Activated T-helper 1 cell treated with Interleukin-2 at 50 U/mL for 16 hours (primary cell): ENCODE data around the gene PPP1R15B.

Experiments used
- DNase-seq: peaks from one replicate; pipeline ENCODE4 v3.0.0-alpha.2; 2020; ENCODE audit warnings: low read depth

Gene PPP1R15B

DNA sequence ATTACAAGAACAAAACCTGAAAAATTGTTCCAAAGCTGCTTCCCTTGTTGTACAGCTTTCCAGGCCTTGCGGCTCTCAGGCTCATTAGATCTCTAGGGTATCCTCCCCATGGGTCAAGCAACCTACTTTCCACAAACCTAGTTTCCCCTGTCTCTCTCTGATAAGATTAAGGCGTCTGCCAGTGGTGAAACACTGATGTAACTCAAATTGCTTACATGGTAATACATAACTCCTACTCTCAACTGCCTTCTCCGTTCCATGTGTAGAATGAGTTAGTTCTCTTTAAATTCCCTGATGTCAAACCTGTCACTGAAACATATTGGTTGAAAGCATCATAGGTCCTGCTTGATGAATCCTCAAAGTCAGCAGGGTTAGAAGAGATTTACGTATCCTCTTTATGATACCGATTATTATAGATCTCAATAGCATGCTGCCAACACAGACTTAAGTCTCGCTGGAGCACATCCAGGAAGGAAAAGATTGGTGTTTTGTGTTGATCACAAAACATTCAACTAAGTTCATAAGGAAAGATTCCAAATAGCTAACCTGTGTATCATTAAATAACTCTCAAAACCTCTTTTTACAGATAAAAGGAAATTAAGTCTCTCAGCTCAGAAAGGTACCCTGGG, 10.6 kb downstream of the PPP1R15B start:
- no peak for DNase-seq

DNA sequence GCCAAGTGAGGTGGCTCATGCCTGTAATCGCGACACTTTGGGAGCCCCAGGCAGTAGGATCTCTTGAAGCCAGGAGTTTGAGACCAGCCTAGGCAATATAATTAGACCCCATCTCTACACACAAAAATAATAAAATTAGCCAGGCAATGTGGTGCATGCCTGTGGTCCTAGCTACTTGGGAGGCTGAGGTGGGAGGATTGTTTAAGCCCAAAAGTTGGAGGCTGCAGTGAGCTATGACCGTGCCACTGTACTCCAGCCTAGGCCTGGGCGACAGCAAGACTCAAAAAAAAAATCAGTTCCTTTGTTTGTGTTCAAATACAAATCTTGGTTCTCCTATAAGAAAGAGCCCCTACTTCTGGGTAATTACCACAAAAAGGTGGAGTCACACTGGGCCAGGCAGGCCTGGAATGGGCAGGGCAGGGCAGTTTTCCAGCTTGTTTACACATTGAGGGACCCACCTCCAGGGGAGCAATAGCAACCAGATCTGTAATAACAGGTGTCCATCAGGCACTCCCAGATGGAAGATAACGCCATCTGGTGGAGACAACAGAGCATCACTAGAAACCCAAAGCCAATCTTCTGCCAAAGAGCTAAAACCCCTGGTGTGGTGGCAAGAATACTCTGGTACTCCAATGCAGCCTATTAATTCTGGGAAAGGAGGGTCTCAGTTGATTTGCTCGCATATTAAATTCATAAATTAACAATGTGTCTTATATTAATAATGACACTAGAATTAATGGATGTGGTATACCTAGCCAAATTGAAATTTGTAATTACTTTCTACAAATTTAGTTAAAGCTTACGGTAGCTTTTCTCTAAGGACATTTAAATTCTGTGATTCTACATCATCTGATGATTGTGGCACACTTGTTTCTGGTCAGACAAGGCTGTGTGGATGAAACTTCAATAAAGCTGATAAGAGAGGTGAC, 13.2 kb downstream of the PPP1R15B start:
- DNase-seq = no peak

DNA sequence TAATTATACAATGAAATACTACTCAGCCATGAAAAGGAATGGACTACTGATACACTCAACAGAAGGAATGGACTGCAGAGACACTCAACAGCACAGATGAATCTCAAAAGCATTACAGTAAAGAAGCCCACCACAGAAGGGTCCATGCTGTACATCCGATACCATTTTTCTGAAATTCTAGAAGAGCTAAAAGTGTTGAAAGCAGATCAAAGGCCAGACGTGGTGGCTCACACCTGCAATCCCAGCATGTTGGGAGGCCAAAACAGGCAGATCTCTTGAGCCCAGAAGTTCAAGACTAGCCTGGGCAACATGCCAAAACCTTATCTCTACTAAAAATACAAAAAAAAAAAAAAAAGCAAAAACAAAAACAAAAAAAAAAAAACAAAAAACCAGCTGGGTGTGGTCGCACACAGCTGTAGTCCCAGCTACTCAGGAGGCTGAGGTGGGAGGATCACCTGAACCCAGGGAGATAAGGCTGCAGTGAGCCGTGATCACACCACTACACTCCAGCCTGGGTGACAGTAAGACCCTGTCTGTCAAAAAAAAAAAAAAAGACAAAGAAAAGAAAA, 15.5 kb downstream of the PPP1R15B start:
- no peak for DNase-seq

DNA sequence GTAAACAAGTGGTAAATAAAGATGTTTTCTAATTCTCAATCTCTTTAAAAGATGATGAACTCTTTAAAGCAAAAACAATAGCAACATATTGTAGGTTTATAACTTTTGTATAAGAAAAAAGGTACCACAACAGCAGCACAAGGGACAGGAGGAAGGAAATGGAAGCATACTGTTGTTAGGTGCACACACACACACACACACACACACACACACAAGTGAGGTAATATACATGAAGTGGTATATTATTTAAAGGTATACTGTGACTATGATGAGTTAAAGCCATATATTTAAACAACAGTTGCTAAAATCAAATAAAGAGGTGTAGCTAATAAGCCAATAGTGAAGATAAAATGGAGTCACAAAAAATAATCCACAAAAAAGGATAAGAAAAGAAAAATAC, 20.0 kb downstream of the PPP1R15B start:
- DNase-seq = no peak

DNA sequence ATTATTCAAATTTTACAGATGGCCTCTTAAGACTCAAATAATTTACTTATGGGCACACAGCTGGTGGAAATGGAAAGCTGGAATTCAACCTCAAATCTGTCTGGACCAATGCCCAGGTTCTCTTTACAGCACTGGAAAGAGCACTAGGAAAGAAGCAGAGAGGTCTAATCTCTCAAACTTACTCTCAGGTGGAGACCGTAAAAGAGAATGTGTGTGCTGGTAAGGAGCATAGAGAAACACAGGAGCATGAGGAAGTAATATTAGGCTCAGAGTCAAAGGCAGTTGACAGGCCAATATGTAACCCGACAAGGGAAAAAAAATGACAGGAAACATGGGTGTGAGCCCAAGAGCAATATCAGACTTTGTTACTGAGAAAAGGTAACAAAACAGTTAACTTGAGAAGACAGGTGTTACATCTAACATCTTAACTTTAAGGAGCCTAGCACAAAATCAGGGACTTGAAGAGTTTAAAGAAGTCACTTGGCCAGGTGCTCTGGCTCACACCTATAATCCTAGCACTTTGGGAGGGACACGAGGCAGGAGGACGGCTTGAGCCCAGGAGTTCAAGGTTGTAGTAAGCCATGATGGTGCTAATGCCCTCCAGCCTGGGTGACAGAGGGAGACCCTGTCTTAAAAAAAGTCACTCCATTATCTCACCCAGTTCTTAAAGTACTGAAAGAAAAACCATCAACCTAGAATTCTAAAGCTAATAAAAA, 20.7 kb downstream of the PPP1R15B start:
- DNase-seq = no peak

DNA sequence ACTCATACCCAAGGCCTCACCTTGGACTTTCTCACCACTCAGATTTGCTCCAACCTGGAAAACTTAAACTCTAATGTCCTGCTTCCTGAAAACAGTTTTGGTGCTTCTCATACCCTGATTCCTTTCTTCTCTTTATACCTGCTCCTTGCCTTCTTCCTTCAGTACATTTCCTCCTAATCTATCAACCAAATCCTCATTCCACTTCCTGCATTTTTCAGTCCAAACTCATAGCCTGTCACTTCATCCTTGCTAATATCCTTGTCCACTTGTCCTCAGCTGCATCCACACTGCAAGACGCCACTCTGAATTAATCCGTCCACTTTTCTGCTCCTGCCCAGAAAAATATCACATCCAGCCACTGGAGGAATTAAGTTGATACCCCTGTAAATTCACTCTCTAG, 25.9 kb downstream of the PPP1R15B start:
- DNase-seq = no peak

DNA sequence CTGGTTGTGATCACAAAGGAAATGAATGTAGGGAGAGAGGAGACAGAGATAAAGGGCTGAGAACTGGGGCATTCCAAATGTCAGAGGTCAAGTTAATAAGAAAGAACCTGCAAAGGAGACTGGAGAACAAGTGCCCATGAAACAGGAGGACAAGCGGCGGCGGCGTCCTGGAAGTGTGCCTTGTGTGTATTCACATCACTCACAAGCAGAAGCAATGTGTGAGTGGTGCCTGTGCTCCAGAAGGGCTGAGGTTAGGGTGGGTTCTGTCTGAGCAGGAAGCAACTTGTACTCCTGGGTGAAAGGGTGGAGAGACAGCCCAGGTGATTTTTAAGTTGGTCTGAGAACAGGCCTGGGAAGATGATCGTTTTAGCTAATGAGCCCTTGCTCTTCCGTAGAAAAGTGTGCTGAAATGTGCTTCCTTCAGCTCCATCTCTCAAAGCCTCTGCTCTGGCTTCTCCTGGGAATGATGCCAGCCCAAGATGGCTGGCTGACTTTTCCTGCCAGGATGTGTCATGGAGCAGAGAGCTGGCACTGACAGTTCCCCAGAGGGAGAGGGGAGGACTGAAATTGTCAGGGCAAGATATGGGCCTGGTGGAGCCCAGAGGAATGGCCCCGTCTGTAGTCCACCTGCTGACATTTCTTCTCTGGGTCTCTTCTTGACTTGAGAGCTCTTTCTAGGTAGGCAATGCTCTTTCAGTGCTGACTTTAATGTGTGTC, 26.8 kb downstream of the PPP1R15B start:
- DNase-seq = no peak

DNA sequence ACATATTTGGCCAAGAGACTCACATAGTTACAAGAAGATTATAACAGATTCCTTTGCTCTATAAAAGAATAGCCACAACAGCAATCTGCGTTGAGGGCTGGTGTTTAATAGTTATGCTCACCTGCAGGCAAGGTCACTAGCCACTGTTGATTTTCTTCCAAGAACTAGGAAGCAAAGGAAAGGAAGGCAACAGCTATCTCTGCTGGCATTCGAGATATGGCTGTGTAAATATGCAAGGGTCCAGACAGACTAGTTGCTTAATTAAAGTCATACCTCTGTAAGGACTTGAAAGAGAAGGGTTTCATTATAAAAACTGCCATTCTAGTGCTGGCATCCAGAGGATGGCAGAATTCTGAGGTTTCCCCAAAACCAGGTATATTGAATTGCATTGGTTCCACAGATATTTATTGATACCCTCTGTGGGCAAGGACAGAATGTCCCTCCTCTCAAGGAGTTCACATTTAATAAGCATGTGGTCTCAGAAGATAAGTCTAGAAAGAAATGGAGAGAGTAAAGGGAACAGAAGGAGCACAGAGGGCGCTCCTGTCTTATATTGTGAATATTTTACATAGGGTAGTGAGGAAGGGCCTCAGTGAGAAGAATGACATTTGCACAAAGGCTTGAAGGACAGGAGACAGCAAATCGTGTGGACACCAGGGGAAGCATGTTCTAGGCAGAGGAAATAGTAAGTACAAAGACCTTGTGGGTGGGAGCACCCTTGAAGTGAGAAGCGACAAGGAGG, 28.3 kb downstream of the PPP1R15B start:
- no peak for DNase-seq

DNA sequence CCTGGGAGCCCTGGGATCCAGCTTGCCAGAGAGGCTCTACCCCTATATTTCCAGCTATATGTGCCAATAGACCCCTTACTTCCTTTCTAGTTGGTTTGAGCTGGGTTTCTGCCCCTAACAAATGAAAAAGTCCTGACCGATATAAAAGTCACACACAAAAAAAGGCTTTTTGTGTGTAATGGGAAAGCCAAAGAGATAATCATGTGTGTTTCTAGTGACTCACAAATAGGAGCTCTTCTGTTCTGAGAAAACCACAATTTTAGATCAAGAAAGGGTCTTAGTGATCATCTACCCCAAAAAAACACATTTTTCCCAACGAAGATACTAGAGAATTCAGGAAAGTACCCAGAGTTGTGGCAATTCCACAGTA, 28.9 kb downstream of the PPP1R15B start:
- no peak for DNase-seq

DNA sequence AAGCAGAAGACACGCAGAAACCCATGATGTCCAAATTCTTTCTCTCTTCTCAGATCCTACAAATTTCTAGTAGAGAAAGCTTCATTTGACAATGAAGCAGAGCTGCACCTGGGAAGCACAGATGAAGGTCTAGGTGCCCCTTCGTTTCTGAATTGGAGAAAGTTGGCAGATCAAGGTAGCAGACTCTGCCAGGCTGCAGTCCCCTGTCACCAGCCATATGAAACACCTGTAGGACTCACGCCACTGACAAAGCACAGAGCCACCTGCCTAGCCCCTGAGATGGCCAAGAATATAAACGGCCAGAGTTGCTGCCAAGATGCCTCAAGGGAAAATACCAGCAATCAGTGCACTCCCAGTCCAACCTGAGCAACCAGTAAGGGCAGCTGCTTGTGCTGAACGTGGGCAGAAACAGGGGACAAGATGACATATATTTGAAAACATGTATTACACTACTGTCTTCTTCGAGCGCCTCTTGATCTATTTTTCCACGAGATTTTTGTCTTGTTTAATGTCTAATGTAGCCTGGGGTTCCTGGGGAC, 31.3 kb downstream of the PPP1R15B start:
- DNase-seq = no peak

DNA sequence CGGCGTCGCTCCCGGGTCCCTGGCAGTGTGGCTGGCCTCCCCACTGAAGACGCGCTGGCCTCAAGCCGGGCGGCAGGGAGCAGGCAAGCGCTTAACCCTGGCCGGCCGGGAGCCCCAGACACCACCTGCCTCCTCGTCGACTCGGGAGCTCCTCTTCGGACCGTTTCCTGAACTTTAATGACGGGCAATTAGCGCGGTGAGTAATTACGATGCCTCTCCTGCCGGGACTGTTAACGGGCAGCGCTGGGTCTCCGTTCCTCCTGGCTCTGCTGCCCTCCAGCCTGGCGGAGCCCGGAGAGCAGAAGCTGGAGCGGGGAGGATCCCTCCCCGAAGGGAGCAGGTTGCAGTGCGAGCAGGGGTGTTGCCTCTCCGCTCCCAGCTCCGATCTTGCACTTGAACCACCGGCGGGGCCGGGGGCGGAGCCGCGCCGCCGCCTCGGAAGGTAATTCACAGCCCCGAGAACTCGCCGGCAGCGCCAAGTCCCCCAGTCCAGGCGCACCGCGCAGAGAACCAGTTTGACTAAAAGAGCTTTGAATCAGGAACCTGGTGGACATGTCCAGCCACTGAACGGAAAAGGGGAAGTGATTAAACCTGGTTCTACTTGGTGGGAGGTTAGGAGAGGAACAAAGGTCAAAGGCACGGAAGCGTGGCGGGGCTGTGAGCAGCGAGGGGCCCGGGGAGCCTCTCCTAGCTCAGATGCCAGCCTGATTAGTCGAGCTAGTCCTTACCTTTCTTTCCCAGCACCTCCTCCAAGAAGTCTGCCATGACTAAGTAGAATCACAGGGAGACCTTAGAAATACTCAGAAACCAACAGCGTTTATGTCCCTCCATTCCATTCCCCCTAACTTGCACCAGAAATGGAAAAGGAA, 33.6 kb downstream of the PPP1R15B start:
- peak; percentile 24 for DNase-seq

DNA sequence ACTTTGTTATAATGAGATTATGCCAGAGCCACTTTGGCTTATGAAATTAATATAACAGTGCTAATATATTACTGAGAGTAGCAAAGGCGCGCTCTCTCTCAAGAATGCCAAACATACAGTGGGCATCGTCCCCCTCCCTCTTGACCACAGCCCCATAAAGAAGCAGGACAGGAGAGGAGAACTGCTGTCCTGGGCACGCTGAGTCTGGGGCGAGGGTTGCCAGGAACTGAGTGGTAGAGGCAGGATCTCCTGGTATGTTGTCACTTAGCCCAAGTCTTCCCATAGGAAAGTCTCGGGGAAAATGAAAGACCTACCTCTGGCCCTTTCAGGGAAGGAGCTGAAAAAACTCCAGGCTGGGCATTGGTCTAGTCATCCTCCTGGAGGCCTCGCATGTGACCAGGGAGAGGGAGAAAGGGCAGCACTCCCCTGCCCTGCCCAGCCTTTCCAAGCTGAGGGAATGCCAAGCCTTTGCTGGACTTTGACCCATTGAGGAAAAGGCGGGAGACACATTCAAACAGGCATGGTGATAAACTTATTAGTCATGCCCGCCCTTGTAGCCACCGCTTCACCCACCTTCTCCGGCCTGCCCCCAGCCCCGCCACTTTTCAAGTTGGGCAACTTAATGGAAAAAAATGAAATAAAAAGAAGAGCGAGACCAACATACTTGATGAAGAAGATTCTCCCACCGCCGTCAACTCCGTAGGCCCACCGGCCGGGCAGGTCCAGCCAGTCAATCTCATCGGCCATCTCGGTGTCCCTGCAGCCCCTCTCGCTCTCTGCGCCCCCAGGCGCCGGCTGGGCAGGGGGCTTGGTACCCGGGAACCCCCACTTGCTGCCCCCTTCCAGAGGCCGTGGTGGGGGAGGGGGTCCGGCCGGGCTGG, 34.5 kb downstream of the PPP1R15B start:
- DNase-seq = no peak

DNA sequence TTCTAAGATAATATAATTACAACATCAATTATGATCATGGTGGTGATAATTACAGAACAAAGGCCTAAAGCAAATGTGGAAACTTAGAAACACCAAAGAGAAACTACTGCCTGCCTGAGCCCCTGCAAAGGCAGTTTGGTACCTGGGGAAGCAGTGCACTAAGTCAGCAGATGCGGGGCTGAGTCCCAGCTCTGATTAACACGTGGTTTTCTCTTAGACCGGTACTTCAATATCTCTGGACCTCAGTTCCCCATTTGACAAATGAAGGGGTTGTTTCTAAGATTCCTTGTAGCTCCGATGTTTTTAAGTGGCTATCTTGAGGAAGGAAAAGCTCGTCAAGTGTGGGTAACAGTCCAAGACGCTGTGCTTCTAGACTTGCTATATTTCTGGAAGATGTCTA, 35.2 kb downstream of the PPP1R15B start:
- DNase-seq = no peak

DNA sequence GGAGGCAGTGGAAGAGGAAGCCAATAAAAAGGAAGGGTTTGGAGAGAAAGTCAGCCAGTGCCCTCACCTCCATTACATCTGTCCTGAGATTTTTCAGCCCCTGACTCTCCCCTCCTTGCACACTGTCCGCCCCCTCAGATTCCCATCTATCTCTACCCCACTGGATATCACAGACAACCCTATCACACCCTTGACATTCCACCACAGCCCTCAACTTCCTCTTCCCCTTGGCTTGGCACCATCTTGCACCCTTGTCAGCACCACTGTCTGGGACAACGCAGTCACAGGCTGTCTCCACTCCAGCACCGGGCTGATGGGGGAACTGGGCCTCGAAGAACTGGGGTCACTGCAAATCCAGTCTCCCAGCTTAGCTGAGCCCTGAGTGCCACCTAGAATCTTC, 37.7 kb downstream of the PPP1R15B start:
- no peak for DNase-seq

DNA sequence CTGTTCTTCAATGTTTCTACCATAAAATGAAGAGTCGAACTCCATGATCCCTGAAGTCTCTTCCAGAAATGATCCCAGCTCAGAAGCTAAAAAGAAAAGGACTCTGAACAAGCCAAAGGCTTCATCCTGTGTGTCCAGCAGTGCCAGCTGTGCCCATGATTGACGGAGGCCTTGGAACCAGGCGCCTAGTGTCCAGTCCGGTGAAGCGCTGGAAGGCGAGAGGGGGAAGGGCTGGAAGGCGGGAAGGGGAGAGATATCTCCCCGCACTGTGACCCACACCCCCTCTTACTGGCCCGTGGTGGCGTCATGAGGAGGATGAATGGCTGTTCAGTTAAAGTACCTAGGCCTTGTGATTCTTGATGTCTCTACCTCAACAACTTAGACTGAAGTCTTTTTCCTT, 41.4 kb downstream of the PPP1R15B start:
- no peak for DNase-seq

DNA sequence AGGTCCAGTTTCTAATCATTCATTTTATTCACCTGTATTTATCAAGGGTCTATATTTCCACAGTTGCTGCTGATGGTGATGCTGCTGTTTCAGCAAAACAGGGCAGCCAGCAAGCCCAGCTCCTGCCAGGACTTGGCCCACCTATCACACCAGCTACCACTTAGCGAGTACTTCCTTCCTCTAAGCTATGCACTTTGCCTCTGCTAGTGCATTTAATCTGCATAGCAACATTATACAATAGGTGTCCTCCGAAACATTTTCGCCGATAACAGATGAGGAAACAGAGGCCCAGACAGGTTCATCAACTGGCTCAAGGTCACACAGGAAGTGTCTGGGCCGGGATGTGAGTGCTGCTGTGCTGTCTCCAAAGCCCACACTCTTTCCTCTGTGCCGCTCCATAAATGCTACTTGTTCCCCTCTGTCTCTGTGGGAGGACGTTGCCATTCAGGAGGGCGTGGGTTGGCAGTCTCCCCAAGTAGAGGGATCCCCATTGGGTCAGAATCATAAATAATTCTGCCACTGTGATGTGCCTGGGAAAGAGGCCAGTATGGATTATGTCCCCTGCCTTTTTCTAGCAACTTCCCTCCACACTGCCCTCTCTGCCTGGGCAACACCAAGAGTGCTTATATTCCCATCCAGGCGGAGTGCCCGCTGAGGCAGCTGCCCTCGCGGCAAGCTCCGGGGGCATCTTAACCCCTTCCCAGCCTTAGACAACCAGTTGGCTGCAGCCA, 42.5 kb downstream of the PPP1R15B start:
- DNase-seq = no peak

DNA sequence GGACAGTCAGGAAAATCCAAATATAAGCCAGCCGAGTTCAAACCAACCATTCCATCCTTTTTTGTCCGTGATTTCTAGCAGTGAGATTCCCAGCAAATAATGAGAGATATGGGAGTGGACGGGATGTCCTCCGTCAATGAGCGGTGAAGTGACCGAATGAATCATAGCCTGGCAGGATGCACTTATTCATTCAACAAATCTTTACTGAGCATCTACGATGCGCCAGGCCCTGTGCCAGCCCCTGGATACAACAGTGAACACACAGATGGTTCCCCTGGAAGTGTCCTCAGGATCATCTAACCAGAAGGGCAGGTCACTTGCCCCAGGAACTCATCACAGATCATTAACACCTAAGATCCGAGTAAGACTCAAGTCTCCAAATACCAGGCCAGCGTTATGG, 43.7 kb downstream of the PPP1R15B start:
- DNase-seq = no peak

DNA sequence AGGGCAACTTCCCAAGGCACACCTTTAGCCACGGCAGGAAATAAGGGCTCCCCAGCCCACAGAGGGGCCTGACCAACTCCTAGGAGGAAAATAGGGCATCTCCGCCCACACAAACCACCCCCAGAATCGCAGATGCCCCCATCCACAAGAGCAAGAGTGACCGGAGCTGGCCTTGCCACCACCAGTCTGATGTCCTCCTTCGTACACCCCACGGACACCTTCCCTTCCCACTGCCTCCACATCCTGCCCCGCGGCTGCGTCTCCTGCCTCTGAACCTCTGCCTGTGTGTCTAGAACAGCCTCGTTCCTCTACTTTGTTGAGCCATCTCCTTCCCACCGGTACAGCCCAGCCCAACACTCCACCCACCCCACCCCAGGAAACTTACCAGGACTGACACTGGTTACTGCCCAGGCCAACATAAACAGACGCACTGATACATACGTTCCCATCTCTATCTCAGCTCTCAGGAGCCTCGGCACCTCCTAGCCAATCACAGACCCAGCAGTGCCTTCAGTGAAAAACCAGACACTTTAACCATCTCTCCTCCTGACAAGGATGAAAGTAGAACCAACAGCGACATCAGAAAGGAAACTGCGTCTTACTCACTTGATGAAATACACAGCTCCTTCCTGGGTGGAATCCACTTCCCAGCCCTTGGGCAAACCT, 44.3 kb downstream of the PPP1R15B start:
- no peak for DNase-seq
